Activated naive CD8-positive, alpha-beta T cell treated with anti-CD3 and anti-CD28 coated beads, Interleukin-2, amount 50 U/mL, for 24 hours (primary cell): ENCODE measurements around the gene ATG9B.
A peak's percentile ranks its signal among the peaks of the same experiment; 100 is the strongest.

Experiments
- ATAC-seq: fragments of 150-1000 bp; cut with Tn5 transposase; one replicate; pipeline ENCODE4 v1.10.0; 2021
- DNase-seq: peaks from one replicate; pipeline ENCODE4 v3.0.0; 2021
- H3K27ac Mint-ChIP-seq: one replicate; pipeline ENCODE4 v1.8.0; 2021; ENCODE audit warnings: mild to moderate bottlenecking, mixed read lengths
- H3K27me3 Mint-ChIP-seq: one replicate; pipeline ENCODE4 v1.8.0; 2021; ENCODE audit warnings: mixed read lengths
- H3K36me3 Mint-ChIP-seq: one replicate; pipeline ENCODE4 v1.8.0; 2021; ENCODE audit warnings: low read depth, mixed read lengths
- H3K4me1 Mint-ChIP-seq: one replicate; pipeline ENCODE4 v1.8.0; 2021; ENCODE audit warnings: mixed read lengths
- H3K4me3 Mint-ChIP-seq: one replicate; pipeline ENCODE4 v1.8.0; 2021; ENCODE audit warnings: mild to moderate bottlenecking, moderate library complexity, mixed read lengths
- H3K9me3 Mint-ChIP-seq: one replicate; pipeline ENCODE4 v1.8.0; 2021; ENCODE audit warnings: mixed read lengths

The ATG9B gene

GRCh38 chr7:150982351-150982750, 41.9 kb downstream of the ATG9B start:
- Mint-ChIP-seq H3K27ac (no peak overlapping the region), H3K27me3 (peaks cover 55% of the 10 kb centered on the region), H3K4me3 (no peak overlapping the region), H3K4me1 (peaks cover 12% of the 10 kb centered on the region), H3K9me3 (no peaks in the 10 kb centered on the region), H3K36me3 (no peaks in the 10 kb centered on the region)
- no peak for DNase-seq
- ATAC-seq: no peak

GRCh38 chr7:150981644-150982043, 42.6 kb downstream of the ATG9B start:
- Mint-ChIP-seq H3K27me3 (peaks cover 62% of the 10 kb centered on the region), H3K4me1 (peaks cover 16% of the 10 kb centered on the region), H3K9me3 (no peaks in the 10 kb centered on the region), H3K36me3 (no peaks in the 10 kb centered on the region), H3K4me3 (no peak overlapping the region), H3K27ac (no peak overlapping the region)
- DNase-seq (no peak), ATAC-seq (no peak)

- ATAC-seq (no peak), DNase-seq (no peak)
- no peak overlapping the region for H3K27ac Mint-ChIP-seq
- no peaks in the 10 kb centered on the region for H3K9me3 Mint-ChIP-seq
- H3K27me3 Mint-ChIP-seq: peaks cover 66% of the 10 kb centered on the region
- peaks cover 14% of the 10 kb centered on the region for H3K4me1 Mint-ChIP-seq
- H3K36me3 Mint-ChIP-seq: no peaks in the 10 kb centered on the region
- no peak overlapping the region for H3K4me3 Mint-ChIP-seq
Observed at GRCh38 chr7:150980663-150981062, 43.6 kb downstream of the ATG9B start.

GRCh38 chr7:150979713-150980390, 44.4 kb downstream of the ATG9B start:
- Mint-ChIP-seq H3K27me3 (peaks cover 69% of the 10 kb centered on the region), H3K27ac (no peak overlapping the region), H3K36me3 (no peaks in the 10 kb centered on the region), H3K4me1 (peaks cover 18% of the 10 kb centered on the region), H3K9me3 (no peaks in the 10 kb centered on the region), H3K4me3 (no peak overlapping the region)
- ATAC-seq (no peak), DNase-seq (no peak)

GRCh38 chr7:150978126-150978789, 46.0 kb downstream of the ATG9B start, which contains the start of gene KCNH2:
KCNH2 (minus strand) TSS chr7:150978321; CDS start chr7:150977913, 408 bp downstream.
- Mint-ChIP-seq H3K27me3 (peaks cover 63% of the 10 kb centered on the region), H3K4me1 (peaks cover 24% of the 10 kb centered on the region), H3K27ac (no peak within 1 kb of the TSS), H3K4me3 (peak within 1 kb of the TSS; percentile 74), H3K9me3 (no peaks in the 10 kb centered on the region), H3K36me3 (no peaks in the 10 kb centered on the region)
- ATAC-seq (no peak), DNase-seq (no peak)

- ATAC-seq: no peak
- Mint-ChIP-seq H3K4me1 (peaks cover 24% of the 10 kb centered on the region), H3K27ac (no peak overlapping the region), H3K4me3 (peak overlapping the region; percentile 74), H3K36me3 (no peaks in the 10 kb centered on the region), H3K27me3 (peaks cover 56% of the 10 kb centered on the region), H3K9me3 (no peaks in the 10 kb centered on the region)
- no peak for DNase-seq
Observed at GRCh38 chr7:150977382-150978125, 46.7 kb downstream of the ATG9B start.

- ATAC-seq: no peak
- no peak overlapping the region for H3K27ac Mint-ChIP-seq
- peaks cover 49% of the 10 kb centered on the region for H3K27me3 Mint-ChIP-seq
- peaks cover 24% of the 10 kb centered on the region for H3K4me1 Mint-ChIP-seq
- no peak for DNase-seq
- H3K9me3 Mint-ChIP-seq: no peaks in the 10 kb centered on the region
- no peaks in the 10 kb centered on the region for H3K36me3 Mint-ChIP-seq
- H3K4me3 Mint-ChIP-seq: peak overlapping the region; percentile 74
Observed at GRCh38 chr7:150976529-150977381, 47.5 kb downstream of the ATG9B start.

GRCh38 chr7:150975536-150976319, 48.6 kb downstream of the ATG9B start:
- H3K36me3 Mint-ChIP-seq: no peaks in the 10 kb centered on the region
- peak overlapping the region; percentile 63 for H3K4me3 Mint-ChIP-seq
- no peak overlapping the region for H3K27ac Mint-ChIP-seq
- peaks cover 39% of the 10 kb centered on the region for H3K27me3 Mint-ChIP-seq
- no peaks in the 10 kb centered on the region for H3K9me3 Mint-ChIP-seq
- ATAC-seq (no peak), DNase-seq (no peak)
- H3K4me1 Mint-ChIP-seq: peaks cover 24% of the 10 kb centered on the region

DNA sequence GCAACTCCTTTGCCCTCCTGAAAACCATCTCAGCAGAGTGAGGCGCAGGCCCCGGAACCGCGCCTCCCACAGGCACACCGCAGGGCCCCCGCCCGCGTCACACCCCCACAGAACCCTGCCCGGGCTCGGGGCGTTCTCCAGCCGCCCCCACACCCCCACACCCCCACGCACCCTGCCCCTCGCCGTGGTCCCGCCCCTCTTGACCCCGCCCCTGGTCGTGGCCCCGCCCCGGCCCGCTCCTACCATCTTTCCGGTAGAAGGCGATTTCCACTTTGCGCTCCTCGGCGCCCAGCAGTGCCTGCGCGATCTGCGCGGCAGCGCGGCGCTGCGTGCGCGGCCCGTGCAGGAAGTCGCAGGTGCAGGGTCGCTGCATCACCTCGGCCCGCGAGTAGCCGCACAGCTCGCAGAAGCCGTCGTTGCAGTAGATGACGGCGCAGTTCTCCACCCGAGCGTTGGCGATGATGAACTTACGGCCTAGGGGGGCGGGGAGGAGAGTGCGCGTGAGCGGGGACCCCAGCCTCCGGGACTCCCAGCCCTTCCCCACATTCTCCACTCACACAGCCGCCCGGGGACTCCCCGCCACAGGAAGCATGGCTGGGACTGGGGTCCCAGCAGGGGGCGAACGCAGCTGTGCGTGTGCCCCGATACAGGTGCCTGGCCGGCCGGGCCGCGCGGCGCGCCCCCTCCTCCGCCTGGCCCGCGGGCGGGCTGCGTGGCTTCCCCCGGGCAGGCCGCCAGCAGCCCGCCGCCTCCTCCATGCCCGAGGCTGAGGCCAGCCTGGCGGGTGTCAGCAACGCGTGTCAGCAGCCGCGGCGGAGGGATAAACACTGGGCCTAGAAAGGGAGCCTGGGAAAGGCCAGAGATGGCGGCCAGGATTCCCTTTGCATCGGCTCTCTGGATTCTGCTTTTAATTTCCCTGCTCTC, 49.6 kb downstream of the ATG9B start:
- Mint-ChIP-seq H3K27me3 (peaks cover 29% of the 10 kb centered on the region), H3K36me3 (no peaks in the 10 kb centered on the region), H3K9me3 (no peaks in the 10 kb centered on the region), H3K4me1 (peaks cover 24% of the 10 kb centered on the region), H3K4me3 (peak overlapping the region; percentile 65), H3K27ac (no peak overlapping the region)
- DNase-seq (peak; percentile 69), ATAC-seq (peak; percentile 55)

- no peak for DNase-seq
Observed at GRCh38 chr7:150973571-150974451, 50.5 kb downstream of the ATG9B start.

GRCh38 chr7:150972741-150973140, 51.6 kb downstream of the ATG9B start:
- Mint-ChIP-seq H3K4me1 (peaks cover 18% of the 10 kb centered on the region), H3K27ac (no peak overlapping the region), H3K27me3 (peaks cover 18% of the 10 kb centered on the region), H3K9me3 (no peaks in the 10 kb centered on the region), H3K36me3 (no peaks in the 10 kb centered on the region), H3K4me3 (no peak overlapping the region)
- ATAC-seq (no peak), DNase-seq (no peak)

More at GRCh38 chr7:150973571-150974451, 50.5 kb downstream of the ATG9B start:
- Mint-ChIP-seq H3K9me3 (no peaks in the 10 kb centered on the region), H3K4me1 (peaks cover 23% of the 10 kb centered on the region), H3K27ac (no peak overlapping the region), H3K36me3 (no peaks in the 10 kb centered on the region), H3K27me3 (peaks cover 24% of the 10 kb centered on the region), H3K4me3 (peak overlapping the region; percentile 65)
- no peak for ATAC-seq

DNA sequence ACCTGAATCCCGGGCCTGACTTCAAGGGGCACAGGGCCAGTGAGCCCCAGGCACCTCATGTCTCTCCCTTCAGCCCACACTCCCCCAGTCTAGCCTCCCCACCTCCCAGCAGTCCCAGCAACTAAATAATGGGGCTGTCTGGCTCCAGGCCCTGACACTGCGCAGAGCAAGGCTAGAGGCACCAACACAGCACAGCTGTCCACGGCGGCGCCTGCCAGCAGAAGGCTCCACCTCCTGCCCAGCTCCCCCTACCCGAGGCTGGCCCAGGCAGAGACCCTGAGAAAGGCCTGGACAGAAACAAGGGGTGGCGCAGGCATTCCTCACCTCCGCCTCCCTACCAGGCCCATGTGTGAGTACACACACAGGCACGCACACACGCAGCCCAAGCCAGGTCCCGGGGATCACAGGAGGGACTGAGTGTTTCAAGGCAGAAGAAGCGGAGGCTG, 52.2 kb downstream of the ATG9B start:
- no peaks in the 10 kb centered on the region for H3K9me3 Mint-ChIP-seq
- H3K4me1 Mint-ChIP-seq: peaks cover 12% of the 10 kb centered on the region
- no peak for ATAC-seq
- H3K4me3 Mint-ChIP-seq: no peak overlapping the region
- no peak for DNase-seq
- no peak overlapping the region for H3K27ac Mint-ChIP-seq
- peaks cover 12% of the 10 kb centered on the region for H3K27me3 Mint-ChIP-seq
- H3K36me3 Mint-ChIP-seq: no peaks in the 10 kb centered on the region
